Brain pericyte (primary cell): Measurements from ENCODE around the gene TMED7.
"Not testable (repeated sequence)": the region's sequence is repeated elsewhere in the genome, so short reads cannot be mapped to it uniquely, and the experiment has no call there.

Experiments
- DNase-seq: peaks from one replicate; pipeline ENCODE4 v3.0.0-alpha.2; 2012; ENCODE audit warnings: low read depth, low spot score

The TMED7 gene

GRCh38 chr5:115625579-115626444, at the start of gene TMED7:
Gene TMED7 (minus strand): TSS chr5:115626036. CDS start chr5:115625792, 244 bp downstream.
- peak; percentile 92 for DNase-seq

GRCh38 chr5:115674782-115675181, 48.9 kb upstream of the TMED7 start:
- not testable (repeated sequence) for DNase-seq

GRCh38 chr5:115673596-115673995, 47.8 kb upstream of the TMED7 start:
- DNase-seq: no peak

- no peak for DNase-seq
Measured at GRCh38 chr5:115671939-115672338, 46.1 kb upstream of the TMED7 start.

- DNase-seq: no peak
Measured at GRCh38 chr5:115666023-115666422, 40.2 kb upstream of the TMED7 start.

- DNase-seq: no peak
Measured at GRCh38 chr5:115661563-115661962, 35.7 kb upstream of the TMED7 start.

GRCh38 chr5:115661101-115661500, 35.3 kb upstream of the TMED7 start:
- no peak for DNase-seq

GRCh38 chr5:115657881-115658233, 32.0 kb upstream of the TMED7 start:
- no peak for DNase-seq

- DNase-seq: no peak
Measured at GRCh38 chr5:115657125-115657880, 31.5 kb upstream of the TMED7 start.

- no peak for DNase-seq
Measured at GRCh38 chr5:115656404-115656803, 30.6 kb upstream of the TMED7 start.

GRCh38 chr5:115655994-115656393, 30.2 kb upstream of the TMED7 start:
- DNase-seq: no peak

GRCh38 chr5:115649541-115649940, 23.7 kb upstream of the TMED7 start:
- DNase-seq: no peak

- no peak for DNase-seq
Measured at GRCh38 chr5:115648056-115648455, 22.2 kb upstream of the TMED7 start.

- not testable (repeated sequence) for DNase-seq
Measured at GRCh38 chr5:115645386-115645785, 19.6 kb upstream of the TMED7 start.

GRCh38 chr5:115644046-115644445, 18.2 kb upstream of the TMED7 start:
- DNase-seq: no peak

GRCh38 chr5:115641948-115642347, 16.1 kb upstream of the TMED7 start:
- DNase-seq: no peak

- DNase-seq: no peak
Measured at GRCh38 chr5:115640274-115640673, 14.4 kb upstream of the TMED7 start.

- DNase-seq: no peak
Measured at GRCh38 chr5:115639377-115639776, 13.5 kb upstream of the TMED7 start.

GRCh38 chr5:115637507-115637906, 11.7 kb upstream of the TMED7 start:
- no peak for DNase-seq

- no peak for DNase-seq
Measured at GRCh38 chr5:115636008-115636407, 10.2 kb upstream of the TMED7 start.

GRCh38 chr5:115634343-115635132, 8.7 kb upstream of the TMED7 start:
- peak; percentile 45 for DNase-seq

GRCh38 chr5:115629903-115630302, 4.1 kb upstream of the TMED7 start:
- DNase-seq: no peak
